HepG2 (cell line): ENCODE results near the gene IL17C. TPM values are rescaled to one million over a fixed set of nuclear protein-coding genes. Genes with fewer than 3 reads are reported as not detected.
A peak's percentile ranks its signal among the peaks of the same experiment; 100 is the strongest.

Experiments
- ATAC-seq: fragments of 200-7000 bp; cut with Tn5 transposase; 3 replicates; pipeline ENCODE4 v1.9.1; 2020; ENCODE audit warnings: mild to moderate bottlenecking, moderate library complexity
- BruUV-seq: library from RNA; stranded (reverse); fragments of 400-500 nt; replicated peaks from 2 replicates; lab custom pipeline; 2021; lab: Mats Ljungman, UMichigan
- CTCF ChIA-PET: fragments of 300-600 bp; formaldehyde crosslinking; extraction: SDS; loops from one replicate; lab custom pipeline; 2021; ENCODE audit warnings: low total read pairs, inconsistent platforms, low intra/inter-chr PET ratio; lab: Yijun Ruan, JAX
- POLR2A ChIA-PET: fragments of 350-600 bp; sonication (Branson Sonifier 250); formaldehyde crosslinking; loops from one replicate; lab custom pipeline; 2020; ENCODE audit warnings: antibody characterized with exemption, inconsistent platforms; lab: Yijun Ruan, JAX
- DNase-seq: peaks from one replicate; pipeline ENCODE4 v3.0.0-alpha.2; 2015; ENCODE audit warnings: low spot score
- FAIRE-seq: peaks from 3 replicates; lab custom pipeline; 2011; peaks lifted over from hg19 to GRCh38; lab: Jason Lieb, UNC
- H2AFZ ChIP-seq: one replicate; pipeline ENCODE4 v1.6.1; 2011; ENCODE audit warnings: low read length, inconsistent platforms
- H3K27ac ChIP-seq: fragments of 300-600 bp; 3 replicates; pipeline ENCODE4 v1.8.0; 2011; ENCODE audit warnings: mixed run types, mild to moderate bottlenecking, mixed read lengths, low read length, inconsistent platforms; ENCODE audit not compliant: insufficient read depth; ENCODE audit errors: extremely low read length
- H3K27me3 ChIP-seq, 2 experiments: fragments of 200-600 bp in 1 of 2; 2 replicates in 1 of 2; 3 replicates in 1 of 2; pipeline versions ENCODE4 v1.6.0 to v1.8.0; 2011; ENCODE audit warnings: low read length in 2 of 2, mild to moderate bottlenecking in 2 of 2, moderate library complexity in 2 of 2, inconsistent platforms in 1 of 2; ENCODE audit not compliant: insufficient read depth in 2 of 2, control insufficient read depth in 1 of 2
- H3K36me3 ChIP-seq, 2 experiments: fragments of 200-600 bp in 1 of 2; replicated peaks in 1 of 2; 2 replicates in 1 of 2; 3 replicates in 1 of 2; pipeline versions ENCODE4 v1.5.1 to v1.8.0; 2011; ENCODE audit warnings: low read length in 2 of 2, inconsistent platforms in 1 of 2; ENCODE audit not compliant: insufficient read depth in 2 of 2, control insufficient read depth in 1 of 2
- H3K4me1 ChIP-seq: 2 replicates; pipeline ENCODE4 v1.5.1; 2012; ENCODE audit warnings: low read length, inconsistent platforms; ENCODE audit not compliant: insufficient read depth
- H3K4me2 ChIP-seq: 2 replicates; pipeline ENCODE4 v1.6.0; 2011; ENCODE audit warnings: low read depth, low read length, inconsistent platforms
- H3K4me3 ChIP-seq, 3 experiments: fragments of 200-600 bp in 1 of 3; sonication (generic), shearing (Covaris generic) in 1 of 3; replicated peaks in 1 of 3; 2 replicates each; pipeline ENCODE4 v1.5.1; 2011 to 2016; ENCODE audit warnings: low read length in 3 of 3, inconsistent platforms in 2 of 3, low read depth in 2 of 3, mild to moderate bottlenecking in 2 of 3, control low read depth in 1 of 3, mixed read lengths in 1 of 3; ENCODE audit not compliant: insufficient read depth in 1 of 3
- H3K79me2 ChIP-seq: one replicate; pipeline ENCODE4 v1.6.1; 2011; ENCODE audit warnings: low read length, inconsistent platforms; ENCODE audit not compliant: insufficient read depth
- H3K9ac ChIP-seq: 2 replicates; pipeline ENCODE4 v1.6.0; 2011; ENCODE audit warnings: mild to moderate bottlenecking, low read depth, low read length, inconsistent platforms; ENCODE audit not compliant: insufficient read depth
- H3K9me3 ChIP-seq: 2 replicates; pipeline ENCODE4 v1.5.1; 2012; ENCODE audit warnings: mild to moderate bottlenecking, low read length
- H4K20me1 ChIP-seq: 2 replicates; pipeline ENCODE4 v1.6.0; 2011; ENCODE audit warnings: inconsistent platforms, mild to moderate bottlenecking, low read length, moderate library complexity; ENCODE audit not compliant: insufficient read depth
- AGO1 ChIP-seq: fragments of 200-400 bp; formaldehyde crosslinking; IDR thresholded peaks from 2 replicates; pipeline ENCODE4 v1.6.1; 2017; ENCODE audit warnings: mild to moderate bottlenecking, low read depth, low read length, moderate library complexity; ENCODE audit not compliant: poor library complexity, severe bottlenecking
- AHR ChIP-seq: IDR thresholded peaks from 2 replicates; pipeline ENCODE4 v1.6.1; 2018; ENCODE audit warnings: missing genetic modification reagents, missing compliant biosample characterization
- CAMTA2 ChIP-seq: sonication (generic); formaldehyde crosslinking; IDR thresholded peaks from 2 replicates; pipeline ENCODE4 v1.4.0; 2020; ENCODE audit warnings: mild to moderate bottlenecking, missing genetic modification reagents, borderline replicate concordance
- HDAC6 ChIP-seq: fragments of 200-600 bp; sonication (generic); IDR thresholded peaks from 2 replicates; pipeline ENCODE4 v1.7.0; 2017; ENCODE audit warnings: mild to moderate bottlenecking, antibody characterized with exemption, low read length, low read depth
- HOXA5 ChIP-seq: sonication (generic); formaldehyde crosslinking; IDR thresholded peaks from 2 replicates; pipeline ENCODE4 v1.4.0; 2020; ENCODE audit warnings: missing genetic modification reagents
- NAIF1 ChIP-seq: sonication (generic); formaldehyde crosslinking; IDR thresholded peaks from 2 replicates; pipeline ENCODE4 v1.5.0; 2020; ENCODE audit warnings: mild to moderate bottlenecking, missing genetic modification reagents, borderline replicate concordance
- NRL ChIP-seq: sonication (generic); formaldehyde crosslinking; IDR thresholded peaks from 2 replicates; pipeline ENCODE4 v1.5.0; 2020; ENCODE audit warnings: missing genetic modification reagents, mild to moderate bottlenecking, moderate library complexity, borderline replicate concordance
- SP4 ChIP-seq: sonication (generic); formaldehyde crosslinking; IDR thresholded peaks from 2 replicates; pipeline ENCODE4 v1.8.1; 2023; ENCODE audit warnings: mild to moderate bottlenecking, missing genetic modification reagents
- TAF1 ChIP-seq: sonication (generic); formaldehyde crosslinking; IDR thresholded peaks from 2 replicates; pipeline ENCODE4 v1.4.0; 2020; ENCODE audit warnings: missing genetic modification reagents
- TOPORS ChIP-seq: sonication (generic); formaldehyde crosslinking; IDR thresholded peaks from 2 replicates; pipeline ENCODE4 v1.8.0; 2023; ENCODE audit warnings: mild to moderate bottlenecking, missing genetic modification reagents
- ZNF782 ChIP-seq: sonication (generic); formaldehyde crosslinking; IDR thresholded peaks from 2 replicates; pipeline ENCODE4 v1.4.0; 2020; ENCODE audit warnings: missing genetic modification reagents, mild to moderate bottlenecking, borderline replicate concordance
- WGBS: methylation state at CpG from one replicate; pipeline ENCODE4 v1.1.6; 2017; ENCODE audit warnings: low lambda C conversion rate; 5-methylcytosine and 5-hydroxymethylcytosine counted together
- in situ Hi-C: cut with HindIII; loops from 2 replicates; pipeline ENCODE4 v1.10.0; 2017; ENCODE audit warnings: low pct_unique_long_range_greater_than_20kb; ENCODE audit not compliant: extremely low pct_ligation_motif_present
- intact Hi-C: fragments of 100-400 bp; cut with micrococcal nuclease; formaldehyde crosslinking; loops from one replicate; pipeline ENCODE4 v1.10.0; 2022; ENCODE audit not compliant: unreplicated experiment
- polyA plus RNA-seq, 8 experiments: library from polyadenylated mRNA; depleted of rRNA in 3 of 8; stranded (reverse) in 7 of 8; unstranded in 1 of 8; fragments of >200 nt; fragmentation: Illumina TruSeq in 4 of 8; extraction: Trizol in 4 of 8; gene quantifications; 2 replicates each; pipeline versions ENCODE4 v1.2.1 to v1.2.3, GENCODE V29; 2011 to 2016; ENCODE audit warnings: low read depth in 4 of 8, missing spikeins in 1 of 8, mixed read lengths in 1 of 8; ENCODE audit not compliant: insufficient read depth in 1 of 8
- total RNA-seq, 5 experiments: library from RNA; depleted of rRNA; stranded (reverse); fragments of >200 nt; fragmentation: Illumina TruSeq; extraction: Trizol; gene quantifications; 2 replicates each; pipeline ENCODE4 v1.2.3, GENCODE V29; 2016; ENCODE audit warnings: low read depth in 1 of 5
- TF ChIP-seq, protein P1 (sequence below): sonication (generic); formaldehyde crosslinking; IDR thresholded peaks from 2 replicates; pipeline ENCODE4; 2020; ENCODE audit warnings: missing genetic modification reagents, mild to moderate bottlenecking, borderline replicate concordance

Gene IL17C
- total and polyA plus RNA-seq, 2 of the 13 experiments (the other 11 are each of a cell fraction or from before 2014, with no cell fraction given) = not detected

DNA sequence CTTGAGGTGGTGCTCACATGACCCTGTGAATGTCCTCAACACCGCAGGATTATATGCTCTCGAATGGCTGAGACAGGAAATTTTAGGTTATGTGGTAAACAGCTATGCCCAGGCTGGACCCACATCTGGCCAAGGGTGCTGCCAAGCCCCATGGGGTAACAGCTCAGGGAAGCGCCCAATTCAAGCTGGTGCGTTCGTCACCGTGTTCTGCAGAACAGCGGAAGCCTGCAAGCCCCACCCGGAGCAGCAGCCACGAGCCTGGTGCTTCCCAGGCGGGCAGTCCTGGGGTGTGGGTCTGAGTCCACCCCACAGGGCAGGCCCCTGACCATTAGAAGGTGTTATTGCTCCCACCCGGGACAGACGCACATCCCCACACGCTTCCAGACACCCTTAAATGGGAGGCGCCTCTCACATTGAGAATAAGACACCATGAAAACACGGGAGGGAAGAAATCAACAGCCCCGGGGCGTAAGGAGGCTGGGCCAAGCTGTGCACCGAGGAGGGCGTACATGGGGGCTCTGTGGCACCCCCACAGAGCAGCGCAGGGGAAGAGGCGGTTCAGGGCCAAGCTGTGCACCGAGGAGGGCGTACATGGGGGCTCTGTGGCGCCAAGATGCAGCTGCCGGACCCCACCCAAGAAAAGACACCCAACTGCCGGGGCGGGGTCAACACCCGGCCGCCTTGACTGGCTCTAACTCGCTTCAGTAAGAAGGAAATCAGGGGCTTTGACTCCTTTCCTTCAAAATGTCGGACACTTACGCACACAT, 15.4 kb downstream of the IL17C start:
- peaks cover 12 to 46% of the 10 kb centered on the region in 2 experiments for H3K36me3 ChIP-seq
- H2AFZ ChIP-seq = no peak overlapping the region
- no peak for FAIRE-seq
- TF ChIP-seq ZNF782 (CRISPR knock-in tag) (no peak), AGO1 (peak; percentile 38), AHR (CRISPR knock-in tag) (0 out of 2 replicates have a peak, but pooled peaks have one; percentile 27), NRL (peak; percentile 6; the same call in 1 of the 2 replicates)
- peaks cover 22% of the 10 kb centered on the region for H3K4me1 ChIP-seq
- H3K27me3 ChIP-seq = no peaks in the 10 kb centered on the region
- no peak for ATAC-seq
- no peak overlapping the region for H3K4me3 ChIP-seq
- DNase-seq = no peak
- H3K79me2 ChIP-seq = peaks cover 36% of the 10 kb centered on the region
- no peaks in the 10 kb centered on the region for H3K9me3 ChIP-seq
- peaks cover 20% of the 10 kb centered on the region; the same call in 1 of the 2 replicates for H4K20me1 ChIP-seq
- in situ Hi-C loops = no loop called here
- H3K4me2 ChIP-seq = no peak overlapping the region
- H3K9ac ChIP-seq = no peak overlapping the region
- CTCF ChIA-PET = no interaction called here
- POLR2A ChIA-PET = interaction anchor here (1.1 kb wide), 1 partner anchor 9 kb away, joined by 3 read pairs; the partner anchor contains the start of gene MVD
- H3K27ac ChIP-seq = no peak overlapping the region
- BruUV-seq = no TSS peak
- WGBS = 95% methylated on average over 32 of the region's 32 CpGs
- intact Hi-C loops = loop anchor here (5.0 kb wide), 1 partner anchor 56 kb away; no protein-coding TSS in a partner anchor

DNA sequence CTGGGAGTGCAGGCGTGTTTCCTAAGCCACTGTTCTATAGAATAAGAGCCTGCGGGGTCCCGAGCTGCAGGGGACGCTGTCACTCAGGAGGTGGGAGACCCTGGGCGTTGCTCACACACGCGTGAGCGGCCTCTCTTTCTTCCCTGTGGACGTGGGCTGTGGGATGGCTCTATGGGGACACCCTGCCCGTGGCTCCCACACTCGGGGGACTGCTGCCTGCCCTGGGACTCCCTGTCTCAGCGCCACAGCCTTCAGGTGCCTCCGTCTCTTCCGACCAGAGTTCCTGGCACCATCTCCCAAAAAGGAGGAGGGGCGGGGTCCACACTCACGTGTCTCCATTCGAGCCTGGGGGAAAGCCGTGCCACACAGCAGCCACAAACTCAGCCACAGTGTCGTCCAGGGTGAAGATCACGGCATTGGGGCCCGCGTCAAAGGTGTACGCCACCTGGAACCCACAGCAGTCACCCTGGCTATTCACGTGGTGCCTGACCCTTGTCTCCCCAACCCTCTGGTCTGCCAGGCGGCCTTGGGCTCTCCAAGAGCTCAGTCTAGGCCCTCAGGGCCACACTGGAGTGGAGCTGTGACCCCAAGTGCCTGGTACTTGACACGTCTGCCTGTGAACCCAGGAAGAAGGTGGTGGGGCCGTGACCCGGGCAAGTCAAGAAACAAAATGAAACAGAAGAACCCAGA, 16.1 kb downstream of the IL17C start:
- no peak overlapping the region for H2AFZ ChIP-seq
- DNase-seq (no peak), FAIRE-seq (no peak), ATAC-seq (no peak)
- no peak overlapping the region for H3K4me2 ChIP-seq
- intact Hi-C loops (loop anchor here (5.0 kb wide), 1 partner anchor 57 kb away; no protein-coding TSS in a partner anchor), in situ Hi-C loops (no loop called here)
- H3K36me3 ChIP-seq = peaks cover 13 to 52% of the 10 kb centered on the region in 2 experiments
- ChIA-PET POLR2A (interaction anchor here (1.1 kb wide), 1 partner anchor 8 kb away, joined by 3 read pairs; the partner anchor contains the start of gene MVD), CTCF (no interaction called here)
- H3K27ac ChIP-seq = no peak overlapping the region
- peaks cover 22% of the 10 kb centered on the region for H3K4me1 ChIP-seq
- H3K27me3 ChIP-seq = no peaks in the 10 kb centered on the region
- no TSS peak for BruUV-seq
- no peak overlapping the region for H3K9ac ChIP-seq
- H3K79me2 ChIP-seq = peaks cover 38% of the 10 kb centered on the region
- no peaks in the 10 kb centered on the region for H3K9me3 ChIP-seq
- no peak overlapping the region for H3K4me3 ChIP-seq
- WGBS = 93% methylated on average over 26 of the region's 28 CpGs
- H4K20me1 ChIP-seq = peaks cover 24% of the 10 kb centered on the region
- TF ChIP-seq TAF1 (CRISPR knock-in tag) (no peak), NAIF1 (CRISPR knock-in tag) (no peak), HDAC6 (no peak), SP4 (0 out of 2 replicates have a peak, but pooled peaks have one; percentile 41), TOPORS (CRISPR knock-in tag) (0 out of 2 replicates have a peak, but pooled peaks have one; percentile 7), CAMTA2 (CRISPR knock-in tag) (no peak), HOXA5 (CRISPR knock-in tag) (no peak)
- TF ChIP-seq, protein P1, sequence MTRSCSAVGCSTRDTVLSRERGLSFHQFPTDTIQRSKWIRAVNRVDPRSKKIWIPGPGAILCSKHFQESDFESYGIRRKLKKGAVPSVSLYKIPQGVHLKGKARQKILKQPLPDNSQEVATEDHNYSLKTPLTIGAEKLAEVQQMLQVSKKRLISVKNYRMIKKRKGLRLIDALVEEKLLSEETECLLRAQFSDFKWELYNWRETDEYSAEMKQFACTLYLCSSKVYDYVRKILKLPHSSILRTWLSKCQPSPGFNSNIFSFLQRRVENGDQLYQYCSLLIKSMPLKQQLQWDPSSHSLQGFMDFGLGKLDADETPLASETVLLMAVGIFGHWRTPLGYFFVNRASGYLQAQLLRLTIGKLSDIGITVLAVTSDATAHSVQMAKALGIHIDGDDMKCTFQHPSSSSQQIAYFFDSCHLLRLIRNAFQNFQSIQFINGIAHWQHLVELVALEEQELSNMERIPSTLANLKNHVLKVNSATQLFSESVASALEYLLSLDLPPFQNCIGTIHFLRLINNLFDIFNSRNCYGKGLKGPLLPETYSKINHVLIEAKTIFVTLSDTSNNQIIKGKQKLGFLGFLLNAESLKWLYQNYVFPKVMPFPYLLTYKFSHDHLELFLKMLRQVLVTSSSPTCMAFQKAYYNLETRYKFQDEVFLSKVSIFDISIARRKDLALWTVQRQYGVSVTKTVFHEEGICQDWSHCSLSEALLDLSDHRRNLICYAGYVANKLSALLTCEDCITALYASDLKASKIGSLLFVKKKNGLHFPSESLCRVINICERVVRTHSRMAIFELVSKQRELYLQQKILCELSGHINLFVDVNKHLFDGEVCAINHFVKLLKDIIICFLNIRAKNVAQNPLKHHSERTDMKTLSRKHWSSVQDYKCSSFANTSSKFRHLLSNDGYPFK (CRISPR knock-in tag) = no peak
